Psoas muscle (tissue), 8 donors: ENCODE results near the gene TROAP. TPM values are rescaled to one million over a fixed set of nuclear protein-coding genes. Genes with fewer than 3 reads are reported as not detected.
A peak's percentile ranks its signal among the peaks of the same experiment; 100 is the strongest.
"Not testable (repeated sequence)": the region's sequence is repeated elsewhere in the genome, so short reads cannot be mapped to it uniquely, and the experiment has no call there.

Source experiments
- ATAC-seq, 4 donors: fragments of 200-7000 bp; cut with Tn5 transposase; one replicate each; pipeline ENCODE4 v1.9.1; 2020; ENCODE audit warnings: moderate library complexity in 3 of 4, mild to moderate bottlenecking in 2 of 4
- DNase-seq, 2 donors: peaks; one replicate each; pipeline ENCODE4 v3.0.0-alpha.2; 2020
- H3K27ac ChIP-seq: fragments of 200-600 bp; one replicate; pipeline ENCODE4 v1.8.0; 2022
- H3K27me3 ChIP-seq, 3 donors: fragments of 200-600 bp in 1 of 3; one replicate each; pipeline versions ENCODE4 v1.6.1 to v1.8.0; 2013 to 2022; ENCODE audit warnings: low read length in 2 of 3, mild to moderate bottlenecking in 2 of 3, moderate library complexity in 1 of 3; ENCODE audit not compliant: insufficient read depth in 3 of 3
- H3K36me3 ChIP-seq, 2 donors: fragments of 200-600 bp in 1 of 2; one replicate each; pipeline versions ENCODE4 v1.6.1 to v1.8.0; 2013 to 2022; ENCODE audit warnings: low read depth in 1 of 2, mild to moderate bottlenecking in 1 of 2, moderate library complexity in 1 of 2; ENCODE audit not compliant: insufficient read depth in 1 of 2
- H3K4me1 ChIP-seq: fragments of 200-600 bp; one replicate; pipeline ENCODE4 v1.8.0; 2022
- H3K4me3 ChIP-seq: fragments of 200-600 bp; one replicate; pipeline ENCODE4 v1.8.0; 2022; ENCODE audit warnings: mild to moderate bottlenecking
- H3K9me3 ChIP-seq: fragments of 200-600 bp; one replicate; pipeline ENCODE4 v1.8.0; 2022
- CTCF ChIP-seq: fragments of 200-600 bp; IDR thresholded peaks from one replicate; pipeline ENCODE4 v1.8.0; 2022; ENCODE audit warnings: antibody characterized with exemption
- WGBS, 3 donors: extraction: QIAGEN DNeasy Blood & Tissue Kit; methylation state at CpG; one replicate each; pipeline versions ENCODE4 v1.1.6 to v1.1.7; 2013; 5-methylcytosine and 5-hydroxymethylcytosine counted together
- intact Hi-C, 2 donors: fragments of 100-400 bp; cut with DNase I; formaldehyde crosslinking; loops; one replicate each; pipeline versions ENCODE4 v1.11.0 to v1.14.2; 2022
- polyA plus RNA-seq, 3 donors: library from polyadenylated mRNA; stranded (reverse); fragments of 200-250 nt; gene quantifications; one replicate each; pipeline ENCODE4 v1.2.3, GENCODE V29; 2013
- total RNA-seq, 4 donors: library from RNA; stranded (reverse); fragmentation: NEBNext Ultra II Directional in 2 of 4; extraction: Animal tissue kit (Norgen Biotek cat#: 25700) in 2 of 4; gene quantifications; one replicate each; pipeline versions ENCODE4 v1.2.1 to v1.2.4, GENCODE V29; 2021 to 2023
- donor health status: healthy with polysubstance abuse.
- donor health status: DM: no; HTN: no; CAD: no; lungs with moderate emphysema.
- donor health status: Bipolar disorder and iron deficiency.
- donor health status: healthy.
- donor health status: DM: yes; HTN: yes; CAD: no.
- donor health status: DM: no; HTN: no; CAD: no.
- donor health status: DM: no; HTN: no; CAD: no.
- donor health status: DM: yes; HTN: yes; CAD: no.

TROAP gene
- total and polyA plus RNA-seq, 7 donors = 0.07 to 0.48 (median 0.36) TPM; not detected in 2

- Histone ChIP-seq H3K27ac (peak overlapping the region; percentile 83), H3K36me3 (peaks cover 0 to 6% of the 10 kb centered on the region in 2 donors), H3K4me1 (peaks cover 29% of the 10 kb centered on the region), H3K4me3 (peak overlapping the region; percentile 70), H3K27me3 (no peaks in the 10 kb centered on the region), H3K9me3 (no peaks in the 10 kb centered on the region)
- intact Hi-C loops = no loop called here
- DNase-seq (no peak), ATAC-seq (no peak)
- WGBS, 3 donors = 9 to 14% (median 10%) methylated on average over 3 of the region's 3 CpGs
- TF ChIP-seq CTCF = no peak
These were observed 45.2 kb downstream of the TROAP start for GRCh38 chr12:49368240-49368600.

- peak; percentile 51 for TF ChIP-seq CTCF
- intact Hi-C loops = no loop called here
- peak overlapping the region; percentile 70 for H3K4me3 ChIP-seq
- peaks cover 0 to 10% of the 10 kb centered on the region in 2 donors for H3K36me3 ChIP-seq
- peaks cover 29% of the 10 kb centered on the region for H3K4me1 ChIP-seq
- H3K27ac ChIP-seq = peak overlapping the region; percentile 83
- H3K27me3 ChIP-seq = no peaks in the 10 kb centered on the region
- peak; percentile 51 to 61 (median 52) for ATAC-seq
- peak; percentile 34 to 67 for DNase-seq
- no peaks in the 10 kb centered on the region for H3K9me3 ChIP-seq
- WGBS, 3 donors = 18 to 27% (median 20%) methylated on average over 6 of the region's 6 CpGs
These were observed 46.5 kb downstream of the TROAP start for GRCh38 chr12:49369411-49370145.

GRCh38 chr12:49370539-49370938 lies 47.5 kb downstream of the TROAP start:
- Histone ChIP-seq H3K9me3 (no peaks in the 10 kb centered on the region), H3K27ac (peak overlapping the region; percentile 83), H3K36me3 (peaks cover 0 to 10% of the 10 kb centered on the region in 2 donors), H3K27me3 (no peaks in the 10 kb centered on the region), H3K4me3 (no peak overlapping the region), H3K4me1 (peaks cover 28% of the 10 kb centered on the region)
- TF ChIP-seq CTCF = no peak
- ATAC-seq = no peak
- 88 to 91% (median 89%) methylated on average over 6 of the region's 6 CpGs for WGBS, 3 donors
- intact Hi-C loops = no loop called here
- DNase-seq = no peak

GRCh38 chr12:49375406-49375805 lies 52.4 kb downstream of the TROAP start:
- peaks cover 3% of the 10 kb centered on the region for H3K4me1 ChIP-seq
- 84 to 93% (median 89%) methylated on average over 1 of the region's 1 CpG for WGBS, 3 donors
- DNase-seq (no peak), ATAC-seq (no peak)
- no peaks in the 10 kb centered on the region for H3K9me3 ChIP-seq
- H3K4me3 ChIP-seq = no peak overlapping the region
- intact Hi-C loops = no loop called here
- TF ChIP-seq CTCF = no peak
- H3K36me3 ChIP-seq = peaks cover 0 to 10% of the 10 kb centered on the region in 2 donors
- no peak overlapping the region for H3K27ac ChIP-seq
- no peaks in the 10 kb centered on the region for H3K27me3 ChIP-seq

- Histone ChIP-seq H3K27me3 (no peaks in the 10 kb centered on the region), H3K4me3 (no peak overlapping the region), H3K4me1 (no peaks in the 10 kb centered on the region), H3K27ac (no peak overlapping the region), H3K9me3 (no peaks in the 10 kb centered on the region), H3K36me3 (peaks cover 0 to 6% of the 10 kb centered on the region in 2 donors)
- ATAC-seq = no peak
- TF ChIP-seq CTCF = no peak
- DNase-seq = no peak
- intact Hi-C loops = no loop called here
- WGBS, 3 donors = 65 to 80% (median 74%) methylated on average over 2 of the region's 2 CpGs
These were observed 54.3 kb downstream of the TROAP start for GRCh38 chr12:49377386-49377785.

- DNase-seq, H3K9me3 ChIP-seq, H3K27ac ChIP-seq, H3K4me3 ChIP-seq, H3K4me1 ChIP-seq, H3K36me3 ChIP-seq, H3K27me3 ChIP-seq, intact Hi-C loops, ATAC-seq: not testable (repeated sequence)
- 80 to 97% (median 97%) methylated on average over 6 to 9 of the region's 9 CpGs for WGBS, 3 donors
These were observed 57.1 kb downstream of the TROAP start for GRCh38 chr12:49380184-49380583.
